Ovary (tissue), 3 donors: ENCODE measurements around the gene ATXN7.

Source experiments
- CTCF ChIP-seq, 3 donors: fragments of 450-650 bp in 2 of 3; fragments of 200-600 bp in 1 of 3; IDR thresholded peaks; one replicate each; pipeline versions ENCODE4 v1.5.1 to v1.8.0; 2016 to 2022; ENCODE audit warnings: antibody characterized with exemption in 3 of 3, mild to moderate bottlenecking in 1 of 3
- POLR2A ChIP-seq: fragments of 450-650 bp; IDR thresholded peaks from one replicate; pipeline ENCODE4 v1.6.1; 2017; ENCODE audit warnings: antibody characterized with exemption, mild to moderate bottlenecking, moderate library complexity
- donor health status: DM: no; HTN: no; CAD: no.

GRCh38 chr3:63952248-63952594 is 88.6 kb downstream of the ATXN7 start:
- TF ChIP-seq CTCF (IDR thresholded peaks at IDR 0.05) (no peak), POLR2A (no peak)
